Breast epithelium (tissue), 4 donors: ENCODE measurements around the gene MAGEA2B. TPM values are rescaled to one million over a fixed set of nuclear protein-coding genes. Genes with fewer than 3 reads are reported as not detected.
"Not testable (repeated sequence)": the region's sequence is repeated elsewhere in the genome, so short reads cannot be mapped to it uniquely, and the experiment has no call there.

Experiments
- DNase-seq, 2 donors: peaks; one replicate each; pipeline ENCODE4 v3.0.0-alpha.2; 2019; ENCODE audit warnings: low spot score in 2 of 2
- H3K27ac ChIP-seq, 2 donors: fragments of 200-600 bp; sonication (generic) in 1 of 2; one replicate each; pipeline ENCODE4 v1.5.1; 2016 to 2019; ENCODE audit warnings: mild to moderate bottlenecking in 1 of 2
- H3K27me3 ChIP-seq, 2 donors: fragments of 200-600 bp; sonication (generic) in 1 of 2; one replicate each; pipeline versions ENCODE4 v1.5.1 to v1.6.0; 2017 to 2019; ENCODE audit warnings: control low read depth in 1 of 2, mild to moderate bottlenecking in 1 of 2
- H3K36me3 ChIP-seq: fragments of 200-600 bp; one replicate; pipeline ENCODE4 v1.5.1; 2019
- H3K4me1 ChIP-seq, 2 donors: fragments of 200-600 bp; sonication (generic); one replicate each; pipeline ENCODE4 v1.5.1; 2016 to 2019; ENCODE audit warnings: control low read depth in 1 of 2
- H3K4me3 ChIP-seq, 3 donors: fragments of 200-600 bp; sonication (generic); 1 replicate in 2 of 3; 2 replicates in 1 of 3; pipeline ENCODE4 v1.5.1; 2016 to 2019; ENCODE audit warnings: mild to moderate bottlenecking in 3 of 3, moderate library complexity in 2 of 3
- H3K9me3 ChIP-seq, 2 donors: fragments of 200-600 bp; sonication (generic) in 1 of 2; one replicate each; pipeline ENCODE4 v1.5.1; 2016 to 2019; ENCODE audit warnings: control low read depth in 1 of 2
- POLR2A ChIP-seq: fragments of 450-650 bp; IDR thresholded peaks from one replicate; pipeline ENCODE4 v1.6.1; 2016; ENCODE audit warnings: antibody characterized with exemption, mild to moderate bottlenecking, moderate library complexity
- POLR2AphosphoS5 ChIP-seq, 3 donors: sonication (generic); formaldehyde crosslinking; IDR thresholded peaks; one replicate each; pipeline ENCODE4 v1.6.1; 2017; ENCODE audit warnings: antibody characterized with exemption in 3 of 3
- intact Hi-C: fragments of 100-400 bp; cut with DNase I; formaldehyde crosslinking; loops from one replicate; pipeline ENCODE4 v1.15.1; 2023; ENCODE audit warnings: low total_unique reads
- total RNA-seq, 3 donors: library from RNA; depleted of rRNA; stranded (reverse); fragments of >200 nt; gene quantifications; one replicate each; pipeline ENCODE4 v1.1.0, GENCODE V29; 2016
- TF ChIP-seq, protein P1 (sequence below), 3 donors: fragments of 450-650 bp; IDR thresholded peaks; one replicate each; pipeline ENCODE4 v1.5.1; 2016 to 2017; ENCODE audit warnings: antibody characterized with exemption in 3 of 3, mild to moderate bottlenecking in 3 of 3, moderate library complexity in 3 of 3

Gene MAGEA2B
- total RNA-seq, 3 donors from 2014 or later: not detected

DNA sequence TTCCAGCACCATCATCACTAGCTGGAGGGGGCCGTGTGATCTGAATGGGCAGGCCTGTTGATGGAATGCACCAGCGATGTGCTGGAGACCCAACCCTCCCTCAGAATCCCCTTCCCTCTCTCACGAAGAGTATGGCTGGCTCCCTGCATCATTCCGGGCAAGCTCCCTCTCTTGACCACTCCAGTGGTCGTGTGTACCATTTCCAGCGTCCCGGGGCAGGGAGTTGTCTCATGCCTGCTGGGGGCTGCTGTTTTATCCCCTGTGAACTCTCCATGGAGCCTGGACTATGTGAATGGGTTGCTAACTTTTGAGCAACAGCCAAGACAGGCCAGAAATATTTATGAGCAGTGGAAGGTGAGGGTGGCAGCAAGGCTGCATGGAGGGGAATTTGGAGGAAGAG is 11.0 kb downstream of the MAGEA2B start:
- Histone ChIP-seq H3K27me3 (no peaks in the 10 kb centered on the region), H3K9me3 (no peaks in the 10 kb centered on the region), H3K4me1 (no peaks in the 10 kb centered on the region), H3K36me3 (no peaks in the 10 kb centered on the region), H3K4me3 (no peak overlapping the region), H3K27ac (no peak overlapping the region)
- intact Hi-C loops: no loop called here
- DNase-seq: no peak
- TF ChIP-seq POLR2AphosphoS5 (IDR thresholded peaks at IDR 0.05) (no peak), POLR2A (no peak)
- TF ChIP-seq, protein P1, sequence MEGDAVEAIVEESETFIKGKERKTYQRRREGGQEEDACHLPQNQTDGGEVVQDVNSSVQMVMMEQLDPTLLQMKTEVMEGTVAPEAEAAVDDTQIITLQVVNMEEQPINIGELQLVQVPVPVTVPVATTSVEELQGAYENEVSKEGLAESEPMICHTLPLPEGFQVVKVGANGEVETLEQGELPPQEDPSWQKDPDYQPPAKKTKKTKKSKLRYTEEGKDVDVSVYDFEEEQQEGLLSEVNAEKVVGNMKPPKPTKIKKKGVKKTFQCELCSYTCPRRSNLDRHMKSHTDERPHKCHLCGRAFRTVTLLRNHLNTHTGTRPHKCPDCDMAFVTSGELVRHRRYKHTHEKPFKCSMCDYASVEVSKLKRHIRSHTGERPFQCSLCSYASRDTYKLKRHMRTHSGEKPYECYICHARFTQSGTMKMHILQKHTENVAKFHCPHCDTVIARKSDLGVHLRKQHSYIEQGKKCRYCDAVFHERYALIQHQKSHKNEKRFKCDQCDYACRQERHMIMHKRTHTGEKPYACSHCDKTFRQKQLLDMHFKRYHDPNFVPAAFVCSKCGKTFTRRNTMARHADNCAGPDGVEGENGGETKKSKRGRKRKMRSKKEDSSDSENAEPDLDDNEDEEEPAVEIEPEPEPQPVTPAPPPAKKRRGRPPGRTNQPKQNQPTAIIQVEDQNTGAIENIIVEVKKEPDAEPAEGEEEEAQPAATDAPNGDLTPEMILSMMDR (IDR thresholded peaks at IDR 0.05): no peak

DNA sequence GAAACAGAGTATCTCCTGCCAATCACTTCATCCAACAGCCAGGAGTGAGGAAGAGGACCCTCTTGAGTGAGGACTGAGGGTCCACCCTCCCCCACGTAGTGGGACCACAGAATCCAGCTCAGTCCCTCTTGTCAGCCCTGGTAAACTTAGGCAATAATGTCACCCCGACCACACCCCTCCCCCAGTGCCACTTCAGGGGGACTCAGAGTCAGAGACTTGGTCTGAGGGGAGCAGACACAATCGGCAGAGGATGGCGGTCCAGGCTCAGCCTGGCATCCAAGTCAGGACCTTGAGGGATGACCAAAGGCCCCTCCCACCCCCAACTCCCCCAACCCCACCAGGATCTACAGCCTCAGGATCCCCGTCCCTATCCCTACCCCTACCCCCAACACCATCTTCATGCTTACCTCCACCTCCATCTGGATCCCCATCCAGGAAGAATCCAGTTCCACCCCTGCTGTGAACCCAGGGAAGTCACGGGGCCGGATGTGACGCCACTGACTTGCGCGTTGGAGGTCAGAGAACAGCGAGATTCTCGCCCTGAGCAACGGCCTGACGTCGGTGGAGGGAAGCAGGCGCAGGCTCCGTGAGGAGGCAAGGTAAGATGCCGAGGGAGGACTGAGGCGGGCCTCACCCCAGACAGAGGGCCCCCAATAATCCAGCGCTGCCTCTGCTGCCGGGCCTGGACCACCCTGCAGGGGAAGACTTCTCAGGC is 19.0 kb downstream of the MAGEA2B start, which contains the start of the genes CSAG1 and MAGEA12:
Gene CSAG1 (minus strand): TSS at position 461 of the 715 bp plus-strand sequence. CDS start 1,261 bp downstream, outside the sequence.
Gene MAGEA12 (plus strand): TSS at position 497 of the 715 bp plus-strand sequence. CDS start 2,405 bp downstream, outside the sequence.
- no peaks in the 10 kb centered on the region for H3K4me1 ChIP-seq
- no peaks in the 10 kb centered on the region for H3K9me3 ChIP-seq
- H3K27ac ChIP-seq: no peak within 1 kb of the TSS
- H3K27me3 ChIP-seq: peaks cover 0 to 9% of the 10 kb centered on the region in 2 donors
- H3K36me3 ChIP-seq: no peaks in the 10 kb centered on the region
- DNase-seq: no peak
- H3K4me3 ChIP-seq: no peak within 1 kb of the TSS
- intact Hi-C loops: no loop called here
- no peak for TF ChIP-seq POLR2A
- TF ChIP-seq, protein P1 (IDR thresholded peaks at IDR 0.05): no peak
- no peak for TF ChIP-seq POLR2AphosphoS5 (IDR thresholded peaks at IDR 0.05)

DNA sequence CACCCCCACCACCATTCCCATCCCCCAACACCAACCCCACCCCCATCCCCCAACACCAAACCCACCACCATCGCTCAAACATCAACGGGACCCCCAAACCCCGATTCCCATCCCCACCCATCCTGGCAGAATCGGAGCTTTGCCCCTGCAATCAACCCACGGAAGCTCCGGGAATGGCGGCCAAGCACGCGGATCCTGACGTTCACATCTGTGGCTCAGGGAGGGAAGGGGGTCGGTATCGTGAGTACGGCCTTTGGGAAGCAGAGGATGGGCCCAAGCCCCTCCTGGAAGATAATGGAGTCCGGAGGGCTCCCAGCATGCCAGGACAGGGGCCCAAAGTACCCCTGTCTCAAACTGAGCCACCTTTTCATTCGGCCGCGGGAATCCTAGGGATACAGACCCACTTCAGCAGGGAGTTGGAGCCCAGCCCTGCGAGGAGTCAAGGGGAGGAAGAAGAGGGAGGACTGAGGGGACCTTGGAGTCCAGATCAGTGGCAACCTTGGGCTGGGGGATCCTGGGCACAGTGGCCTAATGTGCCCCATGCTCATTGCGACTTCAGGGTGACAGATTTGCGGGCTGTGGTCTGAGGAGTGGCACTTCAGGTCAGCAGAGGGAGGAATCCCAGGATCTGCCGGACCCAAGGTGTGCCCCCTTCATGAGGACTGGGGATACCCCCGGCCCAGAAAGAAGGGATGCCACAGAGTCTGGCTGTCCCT is 19.9 kb downstream of the MAGEA2B start:
- H3K4me1 ChIP-seq, H3K9me3 ChIP-seq, DNase-seq, intact Hi-C loops, H3K27me3 ChIP-seq, H3K36me3 ChIP-seq, H3K4me3 ChIP-seq, H3K27ac ChIP-seq: not testable (repeated sequence)

DNA sequence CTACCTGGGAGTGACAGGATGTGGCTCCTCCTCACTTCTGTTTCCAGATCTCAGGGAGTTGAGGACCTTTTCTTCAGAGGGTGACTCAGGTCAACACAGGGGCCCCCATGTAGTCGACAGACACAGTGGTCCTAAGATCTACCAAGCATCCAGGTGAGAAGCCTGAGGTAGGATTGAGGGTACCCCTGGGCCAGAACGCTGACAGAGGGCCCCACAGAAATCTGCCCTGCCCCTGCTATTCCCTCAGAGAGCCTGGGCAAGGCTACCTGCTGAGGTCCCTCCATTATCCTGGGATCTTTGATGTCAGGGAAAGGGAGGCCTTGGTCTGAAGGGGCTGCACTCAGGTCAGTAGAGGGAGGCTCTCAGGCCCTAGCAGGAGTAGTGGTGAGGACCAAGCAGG is 20.7 kb downstream of the MAGEA2B start:
- Histone ChIP-seq H3K4me1 (no peaks in the 10 kb centered on the region), H3K36me3 (no peaks in the 10 kb centered on the region), H3K4me3 (no peak overlapping the region), H3K27ac (no peak overlapping the region), H3K27me3 (peaks cover 0 to 9% of the 10 kb centered on the region in 2 donors), H3K9me3 (no peaks in the 10 kb centered on the region)
- intact Hi-C loops: no loop called here
- no peak for DNase-seq
- TF ChIP-seq POLR2A: no peak
- TF ChIP-seq, protein P1 (IDR thresholded peaks at IDR 0.05): no peak
- TF ChIP-seq POLR2AphosphoS5 (IDR thresholded peaks at IDR 0.05): no peak

DNA sequence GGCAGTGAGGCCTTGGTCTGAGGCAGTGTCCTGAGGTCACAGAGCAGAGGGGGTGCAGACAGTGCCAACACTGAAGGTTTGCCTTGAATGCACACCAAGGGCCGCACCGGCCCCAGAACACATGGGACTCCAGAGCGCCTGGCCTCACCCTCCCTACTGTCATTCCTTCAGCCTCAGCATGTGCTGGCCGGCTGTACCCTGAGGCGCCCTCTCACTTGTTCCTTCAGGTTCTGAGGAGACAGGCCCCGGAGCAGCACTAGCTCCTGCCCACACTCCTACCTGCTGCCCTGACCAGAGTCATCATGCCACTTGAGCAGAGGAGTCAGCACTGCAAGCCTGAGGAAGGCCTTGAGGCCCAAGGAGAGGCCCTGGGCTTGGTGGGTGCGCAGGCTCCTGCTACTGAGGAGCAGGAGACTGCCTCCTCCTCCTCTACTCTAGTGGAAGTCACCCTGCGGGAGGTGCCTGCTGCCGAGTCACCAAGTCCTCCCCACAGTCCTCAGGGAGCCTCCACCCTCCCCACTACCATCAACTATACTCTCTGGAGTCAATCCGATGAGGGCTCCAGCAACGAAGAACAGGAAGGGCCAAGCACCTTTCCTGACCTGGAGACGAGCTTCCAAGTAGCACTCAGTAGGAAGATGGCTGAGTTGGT is 21.6 kb downstream of the MAGEA2B start:
- Histone ChIP-seq H3K27me3 (peaks cover 0 to 9% of the 10 kb centered on the region in 2 donors), H3K9me3 (no peaks in the 10 kb centered on the region), H3K4me1 (no peaks in the 10 kb centered on the region), H3K4me3 (no peak overlapping the region), H3K36me3 (no peaks in the 10 kb centered on the region), H3K27ac (no peak overlapping the region)
- intact Hi-C loops: no loop called here
- TF ChIP-seq POLR2A: no peak
- DNase-seq: no peak

DNA sequence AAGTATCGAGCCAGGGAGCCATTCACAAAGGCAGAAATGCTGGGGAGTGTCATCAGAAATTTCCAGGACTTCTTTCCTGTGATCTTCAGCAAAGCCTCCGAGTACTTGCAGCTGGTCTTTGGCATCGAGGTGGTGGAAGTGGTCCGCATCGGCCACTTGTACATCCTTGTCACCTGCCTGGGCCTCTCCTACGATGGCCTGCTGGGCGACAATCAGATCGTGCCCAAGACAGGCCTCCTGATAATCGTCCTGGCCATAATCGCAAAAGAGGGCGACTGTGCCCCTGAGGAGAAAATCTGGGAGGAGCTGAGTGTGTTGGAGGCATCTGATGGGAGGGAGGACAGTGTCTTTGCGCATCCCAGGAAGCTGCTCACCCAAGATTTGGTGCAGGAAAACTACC is 22.1 kb downstream of the MAGEA2B start:
- intact Hi-C loops, H3K4me1 ChIP-seq, H3K4me3 ChIP-seq, H3K36me3 ChIP-seq, H3K27me3 ChIP-seq, DNase-seq, H3K27ac ChIP-seq, H3K9me3 ChIP-seq: not testable (repeated sequence)
